Fibroblast of peridontal ligament (primary cell): ENCODE measurements around the gene ATG7.
"Not testable (repeated sequence)": the region's sequence is repeated elsewhere in the genome, so short reads cannot be mapped to it uniquely, and the experiment has no call there.

Experiments
- DNase-seq: peaks from one replicate; pipeline ENCODE4 v3.0.0-alpha.2; 2010; ENCODE audit errors: extremely low read depth

ATG7 gene

DNA sequence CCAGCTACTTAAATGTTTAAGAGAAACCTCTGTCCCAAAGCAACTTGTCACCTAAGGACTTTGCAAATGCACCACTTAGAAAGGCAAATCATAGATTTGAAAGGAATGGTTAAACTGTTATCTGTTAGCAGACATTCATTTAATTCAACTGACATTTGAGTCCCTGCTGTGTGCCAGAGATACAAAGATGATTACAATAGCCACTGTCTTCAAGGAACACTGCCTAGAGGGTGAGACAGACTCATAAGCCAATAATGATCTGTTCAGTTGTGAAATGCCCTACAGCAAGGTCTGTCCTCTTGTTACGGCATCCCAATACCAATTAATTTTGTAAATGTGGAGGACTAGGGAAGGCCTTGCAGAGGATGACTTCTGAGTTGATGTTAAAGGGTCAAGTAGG is 113.1 kb downstream of the ATG7 start:
- peak; percentile 10 for DNase-seq

- DNase-seq: peak; percentile 17
Measured at GRCh38 chr3:11385891-11386290, 113.7 kb downstream of the ATG7 start.

DNA sequence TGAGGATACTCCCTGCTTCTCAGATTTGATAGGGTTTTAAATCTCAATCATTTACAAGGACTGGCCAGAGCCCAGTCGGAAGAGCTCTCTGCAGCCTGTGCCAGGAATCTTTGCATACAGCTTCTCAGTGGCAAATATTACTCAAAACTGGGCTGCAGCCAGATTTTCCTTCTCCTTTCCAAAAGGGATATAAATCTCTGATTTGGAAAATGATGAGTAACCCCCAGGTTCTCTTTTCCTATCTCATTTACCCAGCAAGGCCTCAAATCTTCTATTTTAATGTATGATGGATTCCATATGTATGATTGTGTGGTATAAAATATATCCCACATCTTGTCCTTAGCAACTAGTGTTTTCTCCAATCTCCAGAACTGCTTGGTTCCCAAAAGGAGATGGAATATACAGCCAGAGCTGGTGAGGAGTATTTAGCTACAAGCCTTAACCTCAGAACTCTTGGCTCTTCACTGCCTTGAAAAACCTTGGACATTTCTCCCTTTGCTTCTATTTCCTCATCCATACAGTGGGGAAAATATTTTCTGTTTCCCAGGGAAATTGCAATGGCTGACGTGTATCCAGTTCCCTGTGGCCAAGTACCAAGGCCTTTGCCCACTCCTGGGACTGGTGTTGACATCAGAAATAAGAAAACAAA is 114.4 kb downstream of the ATG7 start:
- peak; percentile 76 for DNase-seq

DNA sequence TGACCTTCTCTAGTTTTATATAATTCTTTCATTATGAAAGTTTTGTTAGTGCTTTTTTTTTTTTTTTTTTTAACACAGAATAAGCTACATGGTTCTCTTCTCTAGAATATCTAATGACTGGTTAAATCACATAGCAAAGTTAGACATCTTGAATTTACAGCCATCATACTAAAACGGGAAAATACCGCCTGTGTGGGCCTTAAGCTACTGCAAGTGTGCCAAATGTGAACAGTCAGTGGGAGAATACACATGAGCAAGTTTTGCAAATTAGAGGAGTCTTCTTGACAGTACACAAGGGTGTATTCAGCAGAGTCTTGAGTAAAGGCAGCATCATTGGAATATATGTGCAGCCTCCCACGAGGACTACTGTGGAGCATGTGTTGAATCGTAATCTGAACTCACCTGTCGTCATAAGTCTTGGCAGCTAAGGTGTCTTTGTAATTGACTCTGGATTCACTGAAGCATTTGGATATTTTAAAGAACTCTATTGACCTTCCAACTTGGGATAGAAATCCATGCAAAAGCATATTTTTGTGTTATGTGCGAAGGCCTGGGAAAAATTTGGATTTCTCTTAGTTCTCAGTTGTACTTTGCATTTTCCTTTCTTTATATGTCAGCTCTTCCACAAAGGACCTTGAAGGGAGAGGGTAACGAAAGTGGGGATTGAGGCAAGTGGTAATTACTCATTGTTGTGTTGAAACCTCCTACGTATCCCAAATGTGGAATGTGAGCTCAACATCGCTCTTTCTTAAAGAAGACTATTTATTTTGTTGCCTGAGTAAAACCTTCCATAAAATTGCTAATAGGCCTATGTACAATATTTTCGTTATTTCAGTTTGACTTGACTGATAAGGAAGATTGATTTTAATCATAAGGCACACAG is 117.4 kb downstream of the ATG7 start:
- peak; percentile 48 for DNase-seq

DNA sequence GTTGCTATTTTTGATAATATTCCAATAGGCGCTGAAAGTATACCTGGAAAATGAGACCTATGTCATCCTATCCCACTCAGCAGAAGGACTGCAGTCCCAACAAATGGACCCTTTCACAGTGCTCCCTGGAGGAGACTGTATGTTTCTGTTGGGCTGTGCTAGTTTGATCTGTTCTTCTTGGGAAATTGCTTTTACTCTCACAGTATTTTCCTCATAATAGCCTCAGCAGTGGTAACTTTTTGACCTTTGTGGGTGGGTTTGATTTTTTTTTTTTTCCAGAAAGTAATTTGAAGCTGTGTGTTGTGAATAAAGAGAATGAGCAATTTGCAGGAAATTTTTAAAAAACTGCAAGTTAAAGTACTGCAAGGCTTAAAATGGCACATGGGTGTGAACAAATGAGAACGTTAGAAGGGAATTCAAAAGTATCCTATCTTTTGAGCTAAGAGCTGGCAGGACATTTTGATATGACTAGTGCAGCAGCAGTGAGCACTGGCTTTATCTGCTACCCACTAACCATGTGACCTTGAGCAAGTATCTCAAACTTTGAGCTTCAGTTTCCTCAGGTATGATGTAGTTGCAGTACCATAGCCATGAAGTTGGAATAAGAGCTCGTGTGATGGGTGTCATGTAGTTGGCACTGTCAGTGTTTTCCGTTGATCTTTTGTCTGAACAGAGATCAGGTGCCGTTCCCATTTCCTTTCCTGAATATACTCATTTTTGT is 118.4 kb downstream of the ATG7 start:
- DNase-seq: peak; percentile 43

- peak; percentile 39 for DNase-seq
Measured at GRCh38 chr3:11391174-11391879, 119.1 kb downstream of the ATG7 start.

DNA sequence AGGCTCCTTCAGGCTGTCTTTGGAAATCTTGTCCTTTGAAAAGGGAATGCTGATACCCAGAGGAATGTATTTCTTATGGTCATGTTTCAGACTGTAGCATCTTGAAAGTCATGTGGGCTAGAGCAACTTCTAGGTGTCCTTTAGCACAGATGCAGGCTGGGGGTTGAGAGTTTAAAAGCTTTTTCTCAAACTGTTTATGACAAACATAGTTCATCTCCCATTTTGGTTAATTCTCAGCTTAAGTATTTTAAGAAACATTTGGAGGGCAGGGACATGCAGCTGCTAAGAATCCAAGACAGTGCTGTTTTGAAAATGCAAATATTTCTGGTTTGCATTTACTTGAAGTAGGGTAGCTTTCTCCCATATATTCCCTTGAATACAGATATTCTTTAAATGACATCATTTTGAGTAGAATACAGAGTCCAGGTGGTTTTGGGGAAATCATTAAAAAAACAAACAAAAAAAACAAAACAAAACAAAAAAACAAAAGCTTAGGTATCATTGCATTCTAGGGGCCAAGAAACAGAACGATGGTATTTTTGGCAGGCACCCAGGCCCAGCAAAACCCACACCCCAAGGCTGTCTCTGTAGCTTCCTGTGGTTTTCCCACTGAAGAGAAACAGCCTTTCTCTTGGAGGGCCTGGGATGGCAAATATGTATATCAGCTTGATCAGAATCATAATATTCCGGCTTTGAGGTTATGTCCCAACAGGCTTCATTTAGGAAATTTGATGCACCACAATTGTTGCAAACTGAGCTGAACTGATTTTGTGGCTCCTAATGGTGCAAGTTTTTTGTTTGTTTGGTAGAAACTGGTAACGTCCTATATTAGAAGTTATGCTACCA is 120.0 kb downstream of the ATG7 start:
- peak; percentile 85 for DNase-seq

- DNase-seq: no peak
Measured at GRCh38 chr3:11392860-11393114, 120.6 kb downstream of the ATG7 start.

DNA sequence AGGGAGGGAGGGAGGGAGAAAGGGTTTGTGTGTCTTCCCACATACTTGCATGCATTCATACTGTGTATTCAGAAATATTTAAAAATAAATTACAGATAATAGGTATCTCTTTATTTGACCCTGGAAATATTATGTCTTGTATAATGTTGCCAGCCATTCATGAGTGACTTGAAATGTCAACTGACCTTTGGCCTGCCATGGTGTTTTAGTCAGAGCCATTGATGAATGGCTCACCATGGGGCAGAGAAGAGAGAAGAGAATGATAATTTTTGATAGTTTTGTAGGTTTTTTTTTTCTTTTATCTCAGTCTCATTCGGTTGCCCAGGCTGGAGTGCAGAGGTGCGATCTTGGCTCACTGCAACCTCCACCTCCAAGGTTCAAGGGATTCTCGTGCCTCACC is 121.2 kb downstream of the ATG7 start:
- no peak for DNase-seq

DNA sequence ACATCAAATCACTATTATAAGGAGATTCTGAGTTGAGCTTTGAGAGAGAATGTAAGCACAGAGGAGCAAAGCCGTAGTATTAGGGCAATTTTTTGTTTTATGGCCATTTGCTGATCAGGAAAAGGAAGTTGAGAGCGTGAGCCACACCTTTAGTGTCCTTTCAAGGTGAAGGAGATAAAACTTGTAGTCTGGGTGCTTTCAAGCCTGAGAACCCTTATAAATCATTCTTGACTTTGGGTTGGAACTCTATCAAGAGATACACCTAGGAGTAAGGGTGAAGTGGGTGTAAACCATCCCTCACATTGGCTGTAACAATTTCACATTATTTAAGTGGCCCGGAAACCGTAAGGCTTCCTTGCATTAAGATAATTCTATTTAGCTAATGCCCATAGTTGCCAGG is 122.2 kb downstream of the ATG7 start:
- no peak for DNase-seq

GRCh38 chr3:11400213-11400612 is 128.0 kb downstream of the ATG7 start:
- no peak for DNase-seq

- DNase-seq: no peak
Measured at GRCh38 chr3:11401434-11401833, 129.2 kb downstream of the ATG7 start.

DNA sequence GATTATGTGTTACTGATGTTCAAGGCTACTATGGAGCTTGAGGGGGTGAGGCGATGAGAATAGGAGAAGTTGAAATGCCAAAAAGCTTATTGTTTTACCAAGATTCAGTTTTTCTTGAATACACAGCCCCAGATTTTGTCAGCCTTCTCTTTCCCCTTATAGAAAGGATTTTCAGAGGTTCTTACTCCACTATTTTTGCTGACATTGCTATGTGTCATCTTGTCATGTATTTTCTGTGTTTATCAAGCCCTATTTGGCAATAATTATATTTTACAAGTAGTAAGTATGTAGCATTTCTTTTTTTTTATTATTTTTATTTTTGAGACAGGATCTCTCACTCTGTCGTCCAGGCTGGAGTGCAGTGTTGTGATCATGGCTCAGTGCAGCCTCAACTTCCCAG is 133.1 kb downstream of the ATG7 start:
- no peak for DNase-seq

GRCh38 chr3:11407644-11408043 is 135.4 kb downstream of the ATG7 start:
- no peak for DNase-seq

DNA sequence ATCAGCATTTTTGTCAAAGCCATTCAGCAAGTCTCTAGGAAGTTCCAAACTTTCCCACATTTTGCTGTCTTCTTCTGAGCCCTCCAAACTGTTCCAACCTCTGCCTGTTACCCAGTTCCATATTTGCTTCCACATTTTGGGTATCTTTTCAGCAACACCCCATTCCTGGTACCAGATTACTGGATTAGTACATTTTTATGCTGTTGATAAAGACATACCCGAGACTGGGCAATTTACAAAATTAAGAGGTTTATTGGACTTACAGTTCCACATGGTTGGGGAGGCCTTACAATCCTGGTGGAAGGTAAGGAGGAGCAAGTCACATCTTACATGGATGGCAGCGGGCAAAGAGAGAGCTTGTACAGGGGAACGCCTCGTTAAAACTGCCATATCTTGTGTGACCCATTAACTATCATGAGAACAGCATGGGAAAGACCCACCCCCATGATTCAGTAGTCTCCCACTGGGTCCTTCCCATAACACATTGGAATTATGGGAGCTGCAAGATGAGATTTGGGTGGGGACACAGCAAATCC is 136.2 kb downstream of the ATG7 start:
- DNase-seq: not testable (repeated sequence)

GRCh38 chr3:11410564-11410963 is 138.4 kb downstream of the ATG7 start:
- DNase-seq: no peak

DNA sequence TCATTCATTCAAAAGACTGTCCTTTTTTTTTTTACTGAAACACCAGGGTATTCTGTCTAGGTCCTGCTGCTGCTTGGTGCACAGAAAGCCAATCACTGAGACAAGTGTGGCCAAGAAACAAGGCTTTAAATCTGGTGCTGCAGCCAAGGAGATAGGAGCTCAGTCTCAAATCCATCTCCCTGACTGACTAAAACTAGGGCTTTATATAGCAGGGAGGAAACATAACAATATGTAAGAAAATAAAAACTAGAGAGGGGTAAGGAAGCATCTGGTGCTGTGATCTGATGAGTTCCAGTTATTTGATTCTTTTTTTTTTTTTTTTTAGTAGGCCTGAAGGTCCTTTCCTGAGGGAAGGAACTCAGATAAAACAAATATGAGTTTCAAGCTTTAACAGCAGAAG is 139.8 kb downstream of the ATG7 start:
- no peak for DNase-seq

- peak; percentile 83 for DNase-seq
Measured at GRCh38 chr3:11413071-11413470, 140.9 kb downstream of the ATG7 start.

GRCh38 chr3:11415099-11415498 is 142.9 kb downstream of the ATG7 start:
- no peak for DNase-seq

DNA sequence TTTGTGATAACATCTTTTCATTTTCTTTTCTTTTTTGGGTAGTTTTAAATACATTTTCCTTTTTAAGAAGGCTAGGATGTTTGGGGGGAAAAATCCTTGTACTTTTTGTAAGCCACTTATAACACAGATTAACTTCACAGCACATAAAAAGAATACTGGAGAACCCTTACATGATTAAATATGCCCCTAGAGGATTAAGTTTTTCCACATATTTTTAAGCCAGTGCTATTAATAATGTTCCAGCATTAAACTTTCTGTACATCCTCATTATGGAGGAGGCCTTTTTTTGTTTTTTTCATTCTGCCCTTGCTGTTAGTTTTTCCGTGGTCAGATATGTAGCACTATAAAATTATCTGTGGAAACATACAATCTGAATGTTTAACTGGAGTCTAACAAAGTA is 147.9 kb downstream of the ATG7 start:
- no peak for DNase-seq

DNA sequence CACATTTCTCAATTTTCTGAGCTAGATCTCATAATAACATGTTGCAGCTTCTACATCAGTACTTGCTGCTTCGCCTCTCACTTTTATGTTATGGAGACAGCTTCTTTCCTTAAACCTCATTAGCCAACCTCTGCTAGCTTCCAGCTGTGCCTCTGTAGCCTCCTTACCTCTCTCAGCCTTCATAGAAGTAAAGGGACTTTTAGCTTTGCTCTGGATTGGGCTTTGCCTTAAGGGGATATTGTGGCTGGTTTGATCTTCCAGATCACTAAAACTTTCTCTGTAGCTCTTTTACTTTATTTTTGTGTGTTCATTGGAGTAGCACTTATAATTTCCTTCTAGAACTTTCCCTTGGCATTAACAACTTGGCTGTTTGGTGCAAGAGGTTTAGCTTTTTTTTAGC is 150.1 kb downstream of the ATG7 start:
- no peak for DNase-seq
